ENCODE measurements around the gene MAP7.

MAP7 gene

GRCh38 chr6:136335736-136336363, 214.4 kb downstream of the MAP7 start:
- H3K4me2 ChIP-seq (ENCODE audit: insufficient read depth, low read length, poor library complexity, severe bottlenecking) = no peak overlapping the region
- no peak overlapping the region for H2BK15ac ChIP-seq (ENCODE audit: low read length)
- no peak overlapping the region for H2BK12ac ChIP-seq (ENCODE audit: low read length)
- no peak overlapping the region for H3K27ac ChIP-seq (replicated peaks; ENCODE audit: low read length)
- peak overlapping the region; percentile 17 for H3K23ac ChIP-seq (ENCODE audit: low read depth, low read length, poor library complexity)
- H3K9ac ChIP-seq (ENCODE audit: low read depth, low read length, poor library complexity) = no peak overlapping the region
- no peaks in the 10 kb centered on the region for H3K9me3 ChIP-seq (replicated peaks in 1 of 2; ENCODE audit: control insufficient read depth in 2 of 2, insufficient read depth in 1 of 2, low read depth in 1 of 2, low read length in 2 of 2)
- H2BK5ac ChIP-seq (ENCODE audit: low read length) = no peak overlapping the region
- no peaks in the 10 kb centered on the region for H3K4me1 ChIP-seq (ENCODE audit: control insufficient read depth in 2 of 2, insufficient read depth in 1 of 2, low read depth in 1 of 2, low read length in 2 of 2)
- H4K8ac ChIP-seq (ENCODE audit: low read depth, low read length) = no peak overlapping the region
- no peak overlapping the region for H3K14ac ChIP-seq (ENCODE audit: low read length)
- H3K79me1 ChIP-seq (ENCODE audit: low read depth, low read length) = no peaks in the 10 kb centered on the region
- H3K4me3 ChIP-seq (ENCODE audit: low read length in 2 of 2) = no peak overlapping the region
- H2BK120ac ChIP-seq (ENCODE audit: low read depth, low read length) = no peak overlapping the region
- no peaks in the 10 kb centered on the region for H3K27me3 ChIP-seq (ENCODE audit: control insufficient read depth in 3 of 3, insufficient read depth in 3 of 3, low read depth in 1 of 3, low read length in 3 of 3)
- no peak overlapping the region for H4K91ac ChIP-seq (ENCODE audit: low read depth, low read length, poor library complexity)
- no CpG with 5 or more reads among the region's 12 CpGs for WGBS, 2 donors (ENCODE audit: extremely low coverage in 2 of 2, insufficient read length in 2 of 2, insufficient replicate concordance in 1 of 2)
- DNase-seq (ENCODE audit: low spot score) = no peak
- H3K18ac ChIP-seq (ENCODE audit: low read length) = no peak overlapping the region
- no peak overlapping the region for H2AFZ ChIP-seq (ENCODE audit: low read length)
- no peak overlapping the region for H3K4ac ChIP-seq (ENCODE audit: low read length)
- no peak overlapping the region for H2AK5ac ChIP-seq (ENCODE audit: low read depth, low read length)
- no peaks in the 10 kb centered on the region for H3K36me3 ChIP-seq (replicated peaks in 1 of 2; ENCODE audit: control insufficient read depth in 2 of 2, insufficient read depth in 2 of 2, low read length in 2 of 2)

DNA sequence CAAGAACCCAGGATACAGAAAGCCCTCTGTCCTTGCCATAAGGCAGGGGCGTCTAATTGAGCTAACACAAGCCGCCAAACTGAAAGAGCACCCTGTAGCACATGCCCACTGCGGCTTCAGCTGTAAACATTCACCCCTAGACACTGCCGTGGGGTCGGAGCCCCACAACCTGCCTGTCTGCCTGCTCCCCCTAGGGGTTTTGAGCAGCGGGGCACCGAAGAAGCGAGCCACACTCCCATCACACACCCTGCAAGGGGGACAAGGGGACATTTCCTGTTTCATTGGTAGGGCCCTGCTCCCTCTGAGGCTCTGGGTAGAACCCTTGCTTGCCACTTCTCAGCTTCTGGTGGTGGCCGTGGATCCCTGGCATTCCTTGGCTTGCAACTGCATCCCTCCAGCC, 215.4 kb downstream of the MAP7 start:
- Histone ChIP-seq H2BK15ac (ENCODE audit: low read length) (no peak overlapping the region), H3K4ac (ENCODE audit: low read length) (no peak overlapping the region), H3K9me3 (replicated peaks in 1 of 2; ENCODE audit: control insufficient read depth in 2 of 2, insufficient read depth in 1 of 2, low read depth in 1 of 2, low read length in 2 of 2) (no peaks in the 10 kb centered on the region), H3K79me1 (ENCODE audit: low read depth, low read length) (no peaks in the 10 kb centered on the region), H2AFZ (ENCODE audit: low read length) (no peak overlapping the region), H4K8ac (ENCODE audit: low read depth, low read length) (no peak overlapping the region), H4K91ac (ENCODE audit: low read depth, low read length, poor library complexity) (no peak overlapping the region), H2BK5ac (ENCODE audit: low read length) (no peak overlapping the region), H3K9ac (ENCODE audit: low read depth, low read length, poor library complexity) (no peak overlapping the region), H3K27ac (replicated peaks; ENCODE audit: low read length) (no peak overlapping the region), H3K36me3 (replicated peaks in 1 of 2; ENCODE audit: control insufficient read depth in 2 of 2, insufficient read depth in 2 of 2, low read length in 2 of 2) (no peaks in the 10 kb centered on the region), H3K14ac (ENCODE audit: low read length) (no peak overlapping the region), H2BK12ac (ENCODE audit: low read length) (no peak overlapping the region), H3K27me3 (ENCODE audit: control insufficient read depth in 3 of 3, insufficient read depth in 3 of 3, low read depth in 1 of 3, low read length in 3 of 3) (no peaks in the 10 kb centered on the region), H3K4me3 (ENCODE audit: low read length in 2 of 2) (no peak overlapping the region), H3K4me2 (ENCODE audit: insufficient read depth, low read length, poor library complexity, severe bottlenecking) (no peak overlapping the region), H3K18ac (ENCODE audit: low read length) (no peak overlapping the region), H3K23ac (ENCODE audit: low read depth, low read length, poor library complexity) (no peak overlapping the region), H2AK5ac (ENCODE audit: low read depth, low read length) (no peak overlapping the region), H3K4me1 (ENCODE audit: control insufficient read depth in 2 of 2, insufficient read depth in 1 of 2, low read depth in 1 of 2, low read length in 2 of 2) (no peaks in the 10 kb centered on the region), H2BK120ac (ENCODE audit: low read depth, low read length) (no peak overlapping the region)
- WGBS, 2 donors (ENCODE audit: extremely low coverage in 2 of 2, insufficient read length in 2 of 2, insufficient replicate concordance in 1 of 2) = no CpG with 5 or more reads among the region's 9 CpGs
- DNase-seq (ENCODE audit: low spot score) = no peak

GRCh38 chr6:136334465-136334846, 215.8 kb downstream of the MAP7 start:
- Histone ChIP-seq H3K27me3 (ENCODE audit: control insufficient read depth in 3 of 3, insufficient read depth in 3 of 3, low read depth in 1 of 3, low read length in 3 of 3) (no peaks in the 10 kb centered on the region), H3K79me1 (ENCODE audit: low read depth, low read length) (no peaks in the 10 kb centered on the region), H3K4me2 (ENCODE audit: insufficient read depth, low read length, poor library complexity, severe bottlenecking) (no peak overlapping the region), H2BK5ac (ENCODE audit: low read length) (no peak overlapping the region), H4K8ac (ENCODE audit: low read depth, low read length) (no peak overlapping the region), H3K23ac (ENCODE audit: low read depth, low read length, poor library complexity) (peak overlapping the region; percentile 8), H3K4me3 (ENCODE audit: low read length in 2 of 2) (no peak overlapping the region), H3K4ac (ENCODE audit: low read length) (no peak overlapping the region), H3K27ac (replicated peaks; ENCODE audit: low read length) (no peak overlapping the region), H2BK15ac (ENCODE audit: low read length) (no peak overlapping the region), H3K4me1 (ENCODE audit: control insufficient read depth in 2 of 2, insufficient read depth in 1 of 2, low read depth in 1 of 2, low read length in 2 of 2) (no peaks in the 10 kb centered on the region), H3K36me3 (replicated peaks in 1 of 2; ENCODE audit: control insufficient read depth in 2 of 2, insufficient read depth in 2 of 2, low read length in 2 of 2) (no peaks in the 10 kb centered on the region), H2AFZ (ENCODE audit: low read length) (no peak overlapping the region), H4K91ac (ENCODE audit: low read depth, low read length, poor library complexity) (no peak overlapping the region), H3K9ac (ENCODE audit: low read depth, low read length, poor library complexity) (no peak overlapping the region), H2AK5ac (ENCODE audit: low read depth, low read length) (no peak overlapping the region), H3K18ac (ENCODE audit: low read length) (no peak overlapping the region), H2BK12ac (ENCODE audit: low read length) (no peak overlapping the region), H2BK120ac (ENCODE audit: low read depth, low read length) (no peak overlapping the region), H3K9me3 (replicated peaks in 1 of 2; ENCODE audit: control insufficient read depth in 2 of 2, insufficient read depth in 1 of 2, low read depth in 1 of 2, low read length in 2 of 2) (no peaks in the 10 kb centered on the region), H3K14ac (ENCODE audit: low read length) (no peak overlapping the region)
- DNase-seq (ENCODE audit: low spot score) = no peak
- no CpG with 5 or more reads among the region's 13 CpGs for WGBS, 2 donors (ENCODE audit: extremely low coverage in 2 of 2, insufficient read length in 2 of 2, insufficient replicate concordance in 1 of 2)

GRCh38 chr6:136333824-136334464, 216.3 kb downstream of the MAP7 start:
- Histone ChIP-seq H3K9me3 (replicated peaks in 1 of 2; ENCODE audit: control insufficient read depth in 2 of 2, insufficient read depth in 1 of 2, low read depth in 1 of 2, low read length in 2 of 2) (no peaks in the 10 kb centered on the region), H3K36me3 (replicated peaks in 1 of 2; ENCODE audit: control insufficient read depth in 2 of 2, insufficient read depth in 2 of 2, low read length in 2 of 2) (no peaks in the 10 kb centered on the region)
- no CpG with 5 or more reads among the region's 11 CpGs for WGBS, 2 donors (ENCODE audit: extremely low coverage in 2 of 2, insufficient read length in 2 of 2, insufficient replicate concordance in 1 of 2)

More at GRCh38 chr6:136333824-136334464, 216.3 kb downstream of the MAP7 start:
- no peaks in the 10 kb centered on the region for H3K79me1 ChIP-seq (ENCODE audit: low read depth, low read length)
- H3K27ac ChIP-seq (replicated peaks; ENCODE audit: low read length) = no peak overlapping the region
- no peak overlapping the region for H3K4me2 ChIP-seq (ENCODE audit: insufficient read depth, low read length, poor library complexity, severe bottlenecking)
- no peak overlapping the region for H4K8ac ChIP-seq (ENCODE audit: low read depth, low read length)
- H3K4me1 ChIP-seq (ENCODE audit: control insufficient read depth in 2 of 2, insufficient read depth in 1 of 2, low read depth in 1 of 2, low read length in 2 of 2) = no peaks in the 10 kb centered on the region
- no peak overlapping the region for H3K18ac ChIP-seq (ENCODE audit: low read length)
- peak overlapping the region; percentile 8 for H3K23ac ChIP-seq (ENCODE audit: low read depth, low read length, poor library complexity)
- H2BK12ac ChIP-seq (ENCODE audit: low read length) = no peak overlapping the region
- no peak overlapping the region for H3K9ac ChIP-seq (ENCODE audit: low read depth, low read length, poor library complexity)
- H2BK120ac ChIP-seq (ENCODE audit: low read depth, low read length) = no peak overlapping the region
- no peak overlapping the region for H2BK5ac ChIP-seq (ENCODE audit: low read length)
- no peak overlapping the region for H3K4me3 ChIP-seq (ENCODE audit: low read length in 2 of 2)
- DNase-seq (ENCODE audit: low spot score) = no peak
- no peak overlapping the region for H2AFZ ChIP-seq (ENCODE audit: low read length)
- H2BK15ac ChIP-seq (ENCODE audit: low read length) = no peak overlapping the region
- H3K27me3 ChIP-seq (ENCODE audit: control insufficient read depth in 3 of 3, insufficient read depth in 3 of 3, low read depth in 1 of 3, low read length in 3 of 3) = no peaks in the 10 kb centered on the region
- no peak overlapping the region for H4K91ac ChIP-seq (ENCODE audit: low read depth, low read length, poor library complexity)
- H2AK5ac ChIP-seq (ENCODE audit: low read depth, low read length) = no peak overlapping the region
- no peak overlapping the region for H3K4ac ChIP-seq (ENCODE audit: low read length)
- no peak overlapping the region for H3K14ac ChIP-seq (ENCODE audit: low read length)
